HepG2 (cell line): Measurements from ENCODE around the gene NPPA. TPM values are rescaled to one million over a fixed set of nuclear protein-coding genes. Genes with fewer than 3 reads are reported as not detected.

ENCODE experiments used
- ATAC-seq: fragments of 200-7000 bp; cut with Tn5 transposase; 3 replicates; pipeline ENCODE4 v1.9.1; 2020; ENCODE audit warnings: mild to moderate bottlenecking, moderate library complexity
- BruUV-seq: library from RNA; stranded (reverse); fragments of 400-500 nt; replicated peaks from 2 replicates; lab custom pipeline; 2021; lab: Mats Ljungman, UMichigan
- CTCF ChIA-PET: fragments of 300-600 bp; formaldehyde crosslinking; extraction: SDS; loops from one replicate; lab custom pipeline; 2021; ENCODE audit warnings: low total read pairs, inconsistent platforms, low intra/inter-chr PET ratio; lab: Yijun Ruan, JAX
- POLR2A ChIA-PET: fragments of 350-600 bp; sonication (Branson Sonifier 250); formaldehyde crosslinking; loops from one replicate; lab custom pipeline; 2020; ENCODE audit warnings: antibody characterized with exemption, inconsistent platforms; lab: Yijun Ruan, JAX
- DNase-seq: peaks from one replicate; pipeline ENCODE4 v3.0.0-alpha.2; 2015; ENCODE audit warnings: low spot score
- FAIRE-seq: peaks from 3 replicates; lab custom pipeline; 2011; peaks lifted over from hg19 to GRCh38; lab: Jason Lieb, UNC
- H2AFZ ChIP-seq: one replicate; pipeline ENCODE4 v1.6.1; 2011; ENCODE audit warnings: low read length, inconsistent platforms
- H3K27ac ChIP-seq: fragments of 300-600 bp; 3 replicates; pipeline ENCODE4 v1.8.0; 2011; ENCODE audit warnings: mixed run types, mild to moderate bottlenecking, mixed read lengths, low read length, inconsistent platforms; ENCODE audit not compliant: insufficient read depth; ENCODE audit errors: extremely low read length
- H3K27me3 ChIP-seq, 2 experiments: fragments of 200-600 bp in 1 of 2; 2 replicates in 1 of 2; 3 replicates in 1 of 2; pipeline versions ENCODE4 v1.6.0 to v1.8.0; 2011; ENCODE audit warnings: low read length in 2 of 2, mild to moderate bottlenecking in 2 of 2, moderate library complexity in 2 of 2, inconsistent platforms in 1 of 2; ENCODE audit not compliant: insufficient read depth in 2 of 2, control insufficient read depth in 1 of 2
- H3K36me3 ChIP-seq, 2 experiments: fragments of 200-600 bp in 1 of 2; replicated peaks in 1 of 2; 2 replicates in 1 of 2; 3 replicates in 1 of 2; pipeline versions ENCODE4 v1.5.1 to v1.8.0; 2011; ENCODE audit warnings: low read length in 2 of 2, inconsistent platforms in 1 of 2; ENCODE audit not compliant: insufficient read depth in 2 of 2, control insufficient read depth in 1 of 2
- H3K4me1 ChIP-seq: 2 replicates; pipeline ENCODE4 v1.5.1; 2012; ENCODE audit warnings: low read length, inconsistent platforms; ENCODE audit not compliant: insufficient read depth
- H3K4me2 ChIP-seq: 2 replicates; pipeline ENCODE4 v1.6.0; 2011; ENCODE audit warnings: low read depth, low read length, inconsistent platforms
- H3K4me3 ChIP-seq, 3 experiments: fragments of 200-600 bp in 1 of 3; sonication (generic), shearing (Covaris generic) in 1 of 3; replicated peaks in 1 of 3; 2 replicates each; pipeline ENCODE4 v1.5.1; 2011 to 2016; ENCODE audit warnings: low read length in 3 of 3, inconsistent platforms in 2 of 3, low read depth in 2 of 3, mild to moderate bottlenecking in 2 of 3, control low read depth in 1 of 3, mixed read lengths in 1 of 3; ENCODE audit not compliant: insufficient read depth in 1 of 3
- H3K79me2 ChIP-seq: one replicate; pipeline ENCODE4 v1.6.1; 2011; ENCODE audit warnings: low read length, inconsistent platforms; ENCODE audit not compliant: insufficient read depth
- H3K9ac ChIP-seq: 2 replicates; pipeline ENCODE4 v1.6.0; 2011; ENCODE audit warnings: mild to moderate bottlenecking, low read depth, low read length, inconsistent platforms; ENCODE audit not compliant: insufficient read depth
- H3K9me3 ChIP-seq: 2 replicates; pipeline ENCODE4 v1.5.1; 2012; ENCODE audit warnings: mild to moderate bottlenecking, low read length
- H4K20me1 ChIP-seq: 2 replicates; pipeline ENCODE4 v1.6.0; 2011; ENCODE audit warnings: inconsistent platforms, mild to moderate bottlenecking, low read length, moderate library complexity; ENCODE audit not compliant: insufficient read depth
- TFAP4 ChIP-seq: sonication (generic); IDR thresholded peaks from 2 replicates; pipeline ENCODE4 v1.6.1; 2016; ENCODE audit warnings: low read depth, borderline replicate concordance
- ZNF503 ChIP-seq: sonication (generic); formaldehyde crosslinking; IDR thresholded peaks from 2 replicates; pipeline ENCODE4 v1.4.0; 2020; ENCODE audit warnings: missing genetic modification reagents
- ZNF609 ChIP-seq: sonication (generic); formaldehyde crosslinking; IDR thresholded peaks from 2 replicates; pipeline ENCODE4 v1.4.0; 2020; ENCODE audit warnings: mild to moderate bottlenecking, missing genetic modification reagents, borderline replicate concordance
- ZSCAN25 ChIP-seq: sonication (generic); formaldehyde crosslinking; IDR thresholded peaks from 2 replicates; pipeline ENCODE4 v1.8.0; 2022; ENCODE audit warnings: mild to moderate bottlenecking, missing genetic modification reagents
- WGBS: methylation state at CpG from one replicate; pipeline ENCODE4 v1.1.6; 2017; ENCODE audit warnings: low lambda C conversion rate; 5-methylcytosine and 5-hydroxymethylcytosine counted together
- in situ Hi-C: cut with HindIII; loops from 2 replicates; pipeline ENCODE4 v1.10.0; 2017; ENCODE audit warnings: low pct_unique_long_range_greater_than_20kb; ENCODE audit not compliant: extremely low pct_ligation_motif_present
- intact Hi-C: fragments of 100-400 bp; cut with micrococcal nuclease; formaldehyde crosslinking; loops from one replicate; pipeline ENCODE4 v1.10.0; 2022; ENCODE audit not compliant: unreplicated experiment
- polyA plus RNA-seq, 8 experiments: library from polyadenylated mRNA; depleted of rRNA in 3 of 8; stranded (reverse) in 7 of 8; unstranded in 1 of 8; fragments of >200 nt; fragmentation: Illumina TruSeq in 4 of 8; extraction: Trizol in 4 of 8; gene quantifications; 2 replicates each; pipeline versions ENCODE4 v1.2.1 to v1.2.3, GENCODE V29; 2011 to 2016; ENCODE audit warnings: low read depth in 4 of 8, missing spikeins in 1 of 8, mixed read lengths in 1 of 8; ENCODE audit not compliant: insufficient read depth in 1 of 8
- total RNA-seq, 5 experiments: library from RNA; depleted of rRNA; stranded (reverse); fragments of >200 nt; fragmentation: Illumina TruSeq; extraction: Trizol; gene quantifications; 2 replicates each; pipeline ENCODE4 v1.2.3, GENCODE V29; 2016; ENCODE audit warnings: low read depth in 1 of 5

The NPPA gene
- total and polyA plus RNA-seq, 2 of the 13 experiments (the other 11 are each of a cell fraction or from before 2014, with no cell fraction given) = not detected

GRCh38 chr1:11858613-11858967 is 11.0 kb upstream of the NPPA start, which contains the start of gene NPPB (continued):
- TF ChIP-seq ZNF609 (CRISPR knock-in tag) (no peak), ZNF503 (CRISPR knock-in tag) (no peak)

- intact Hi-C loops = no loop called here
- DNase-seq (no peak), ATAC-seq (no peak), FAIRE-seq (no peak)
- no peak for TF ChIP-seq TFAP4
- TF ChIP-seq ZSCAN25 (CRISPR knock-in tag) = no peak
- Histone ChIP-seq H4K20me1 (no peaks in the 10 kb centered on the region), H3K27ac (no peak overlapping the region), H3K4me2 (no peak overlapping the region), H3K4me3 (no peak overlapping the region), H3K36me3 (no peaks in the 10 kb centered on the region), H3K27me3 (peaks cover 2 to 28% of the 10 kb centered on the region in 2 experiments; a peak in 4 of 5 replicates), H3K79me2 (no peaks in the 10 kb centered on the region), H3K9ac (no peak overlapping the region), H3K4me1 (no peaks in the 10 kb centered on the region), H2AFZ (no peak overlapping the region), H3K9me3 (no peaks in the 10 kb centered on the region)
- in situ Hi-C loops = no loop called here
- ChIA-PET CTCF (no interaction called here), POLR2A (no interaction called here)
- BruUV-seq = no TSS peak
- 60% methylated on average over 9 of the region's 14 CpGs for WGBS
Observed at GRCh38 chr1:11858158-11858557, 10.6 kb upstream of the NPPA start.
